HepG2 (cell line): ENCODE measurements around the gene C1QTNF12. TPM values are rescaled to one million over a fixed set of nuclear protein-coding genes. Genes with fewer than 3 reads are reported as not detected.

Experiments used
- ATAC-seq: fragments of 200-7000 bp; cut with Tn5 transposase; 3 replicates; pipeline ENCODE4 v1.9.1; 2020; ENCODE audit warnings: mild to moderate bottlenecking, moderate library complexity
- BruUV-seq: library from RNA; stranded (reverse); fragments of 400-500 nt; replicated peaks from 2 replicates; lab custom pipeline; 2021; lab: Mats Ljungman, UMichigan
- CTCF ChIA-PET: fragments of 300-600 bp; formaldehyde crosslinking; extraction: SDS; loops from one replicate; lab custom pipeline; 2021; ENCODE audit warnings: low total read pairs, inconsistent platforms, low intra/inter-chr PET ratio; lab: Yijun Ruan, JAX
- POLR2A ChIA-PET: fragments of 350-600 bp; sonication (Branson Sonifier 250); formaldehyde crosslinking; loops from one replicate; lab custom pipeline; 2020; ENCODE audit warnings: antibody characterized with exemption, inconsistent platforms; lab: Yijun Ruan, JAX
- DNase-seq: peaks from one replicate; pipeline ENCODE4 v3.0.0-alpha.2; 2015; ENCODE audit warnings: low spot score
- FAIRE-seq: peaks from 3 replicates; lab custom pipeline; 2011; peaks lifted over from hg19 to GRCh38; lab: Jason Lieb, UNC
- H2AFZ ChIP-seq: one replicate; pipeline ENCODE4 v1.6.1; 2011; ENCODE audit warnings: low read length, inconsistent platforms
- H3K27ac ChIP-seq: fragments of 300-600 bp; 3 replicates; pipeline ENCODE4 v1.8.0; 2011; ENCODE audit warnings: mixed run types, mild to moderate bottlenecking, mixed read lengths, low read length, inconsistent platforms; ENCODE audit not compliant: insufficient read depth; ENCODE audit errors: extremely low read length
- H3K27me3 ChIP-seq, 2 experiments: fragments of 200-600 bp in 1 of 2; 2 replicates in 1 of 2; 3 replicates in 1 of 2; pipeline versions ENCODE4 v1.6.0 to v1.8.0; 2011; ENCODE audit warnings: low read length in 2 of 2, mild to moderate bottlenecking in 2 of 2, moderate library complexity in 2 of 2, inconsistent platforms in 1 of 2; ENCODE audit not compliant: insufficient read depth in 2 of 2, control insufficient read depth in 1 of 2
- H3K36me3 ChIP-seq, 2 experiments: fragments of 200-600 bp in 1 of 2; replicated peaks in 1 of 2; 2 replicates in 1 of 2; 3 replicates in 1 of 2; pipeline versions ENCODE4 v1.5.1 to v1.8.0; 2011; ENCODE audit warnings: low read length in 2 of 2, inconsistent platforms in 1 of 2; ENCODE audit not compliant: insufficient read depth in 2 of 2, control insufficient read depth in 1 of 2
- H3K4me1 ChIP-seq: 2 replicates; pipeline ENCODE4 v1.5.1; 2012; ENCODE audit warnings: low read length, inconsistent platforms; ENCODE audit not compliant: insufficient read depth
- H3K4me2 ChIP-seq: 2 replicates; pipeline ENCODE4 v1.6.0; 2011; ENCODE audit warnings: low read depth, low read length, inconsistent platforms
- H3K4me3 ChIP-seq, 3 experiments: fragments of 200-600 bp in 1 of 3; sonication (generic), shearing (Covaris generic) in 1 of 3; replicated peaks in 1 of 3; 2 replicates each; pipeline ENCODE4 v1.5.1; 2011 to 2016; ENCODE audit warnings: low read length in 3 of 3, inconsistent platforms in 2 of 3, low read depth in 2 of 3, mild to moderate bottlenecking in 2 of 3, control low read depth in 1 of 3, mixed read lengths in 1 of 3; ENCODE audit not compliant: insufficient read depth in 1 of 3
- H3K79me2 ChIP-seq: one replicate; pipeline ENCODE4 v1.6.1; 2011; ENCODE audit warnings: low read length, inconsistent platforms; ENCODE audit not compliant: insufficient read depth
- H3K9ac ChIP-seq: 2 replicates; pipeline ENCODE4 v1.6.0; 2011; ENCODE audit warnings: mild to moderate bottlenecking, low read depth, low read length, inconsistent platforms; ENCODE audit not compliant: insufficient read depth
- H3K9me3 ChIP-seq: 2 replicates; pipeline ENCODE4 v1.5.1; 2012; ENCODE audit warnings: mild to moderate bottlenecking, low read length
- H4K20me1 ChIP-seq: 2 replicates; pipeline ENCODE4 v1.6.0; 2011; ENCODE audit warnings: inconsistent platforms, mild to moderate bottlenecking, low read length, moderate library complexity; ENCODE audit not compliant: insufficient read depth
- AHR ChIP-seq: IDR thresholded peaks from 2 replicates; pipeline ENCODE4 v1.6.1; 2018; ENCODE audit warnings: missing genetic modification reagents, missing compliant biosample characterization
- ERF ChIP-seq: IDR thresholded peaks from 2 replicates; pipeline ENCODE4 v1.6.1; 2018; ENCODE audit warnings: missing biosample characterization, missing genetic modification reagents
- GABPB1 ChIP-seq: IDR thresholded peaks from 2 replicates; pipeline ENCODE4 v1.6.1; 2016; ENCODE audit warnings: mild to moderate bottlenecking, missing genetic modification reagents, moderate library complexity, missing compliant biosample characterization
- NKX3-1 ChIP-seq: sonication (generic); formaldehyde crosslinking; IDR thresholded peaks from 2 replicates; pipeline ENCODE4 v1.5.0; 2020; ENCODE audit warnings: missing genetic modification reagents
- NR0B2 ChIP-seq: sonication (generic); formaldehyde crosslinking; IDR thresholded peaks from 2 replicates; pipeline ENCODE4 v1.4.0; 2020; ENCODE audit warnings: mild to moderate bottlenecking, missing genetic modification reagents
- POLR2AphosphoS2 ChIP-seq: IDR thresholded peaks from 2 replicates; pipeline ENCODE4 v1.6.1; 2011; ENCODE audit warnings: low read depth, low read length, improper control_type of control experiment
- PRPF4 ChIP-seq: fragments of 200-400 bp; formaldehyde crosslinking; IDR thresholded peaks from 2 replicates; pipeline ENCODE4 v1.6.1; 2016; ENCODE audit warnings: low read length, low read depth; ENCODE audit not compliant: poor library complexity, severe bottlenecking
- RBFOX2 ChIP-seq: fragments of 200-400 bp; formaldehyde crosslinking; IDR thresholded peaks from 2 replicates; pipeline ENCODE4 v1.6.1; 2017; ENCODE audit warnings: low read depth, mild to moderate bottlenecking, low read length
- SP140L ChIP-seq: sonication (generic); formaldehyde crosslinking; IDR thresholded peaks from 2 replicates; pipeline ENCODE4 v1.4.0; 2020; ENCODE audit warnings: missing genetic modification reagents, borderline replicate concordance
- SP5 ChIP-seq: IDR thresholded peaks from 2 replicates; pipeline ENCODE4 v1.6.1; 2016; ENCODE audit warnings: low read depth, borderline replicate concordance
- TFDP2 ChIP-seq: sonication (generic); formaldehyde crosslinking; IDR thresholded peaks from 2 replicates; pipeline ENCODE4 v1.4.0; 2020; ENCODE audit warnings: missing genetic modification reagents
- ZBTB20 ChIP-seq: sonication (generic); formaldehyde crosslinking; IDR thresholded peaks from 2 replicates; pipeline ENCODE4 v1.8.1; 2023; ENCODE audit warnings: missing genetic modification reagents, low read depth, mild to moderate bottlenecking, borderline replicate concordance
- ZBTB7B ChIP-seq: sonication (generic); formaldehyde crosslinking; IDR thresholded peaks from 2 replicates; pipeline ENCODE4 v1.4.0; 2020; ENCODE audit warnings: missing genetic modification reagents
- ZFP82 ChIP-seq: sonication (generic); formaldehyde crosslinking; IDR thresholded peaks from 2 replicates; pipeline ENCODE4 v1.5.1; 2020; ENCODE audit warnings: mild to moderate bottlenecking, missing genetic modification reagents, borderline replicate concordance
- ZNF329 ChIP-seq: sonication (generic); formaldehyde crosslinking; IDR thresholded peaks from 2 replicates; pipeline ENCODE4 v1.9.0; 2021; ENCODE audit warnings: low read depth, mild to moderate bottlenecking, missing genetic modification reagents
- ZNF451 ChIP-seq: sonication (generic); formaldehyde crosslinking; IDR thresholded peaks from 2 replicates; pipeline ENCODE4 v1.5.0; 2020; ENCODE audit warnings: mild to moderate bottlenecking, missing genetic modification reagents
- ZNF780A ChIP-seq: sonication (generic); formaldehyde crosslinking; IDR thresholded peaks from 2 replicates; pipeline ENCODE4 v1.8.0; 2022; ENCODE audit warnings: mild to moderate bottlenecking, missing genetic modification reagents, moderate library complexity
- ZNF782 ChIP-seq: sonication (generic); formaldehyde crosslinking; IDR thresholded peaks from 2 replicates; pipeline ENCODE4 v1.4.0; 2020; ENCODE audit warnings: missing genetic modification reagents, mild to moderate bottlenecking, borderline replicate concordance
- ZNF883 ChIP-seq: sonication (generic); formaldehyde crosslinking; IDR thresholded peaks from 2 replicates; pipeline ENCODE4 v1.5.1; 2020; ENCODE audit warnings: mild to moderate bottlenecking, missing genetic modification reagents; ENCODE audit errors: not compliant biosample characterization
- WGBS: methylation state at CpG from one replicate; pipeline ENCODE4 v1.1.6; 2017; ENCODE audit warnings: low lambda C conversion rate; 5-methylcytosine and 5-hydroxymethylcytosine counted together
- in situ Hi-C: cut with HindIII; loops from 2 replicates; pipeline ENCODE4 v1.10.0; 2017; ENCODE audit warnings: low pct_unique_long_range_greater_than_20kb; ENCODE audit not compliant: extremely low pct_ligation_motif_present
- intact Hi-C: fragments of 100-400 bp; cut with micrococcal nuclease; formaldehyde crosslinking; loops from one replicate; pipeline ENCODE4 v1.10.0; 2022; ENCODE audit not compliant: unreplicated experiment
- polyA plus RNA-seq, 8 experiments: library from polyadenylated mRNA; depleted of rRNA in 3 of 8; stranded (reverse) in 7 of 8; unstranded in 1 of 8; fragments of >200 nt; fragmentation: Illumina TruSeq in 4 of 8; extraction: Trizol in 4 of 8; gene quantifications; 2 replicates each; pipeline versions ENCODE4 v1.2.1 to v1.2.3, GENCODE V29; 2011 to 2016; ENCODE audit warnings: low read depth in 4 of 8, missing spikeins in 1 of 8, mixed read lengths in 1 of 8; ENCODE audit not compliant: insufficient read depth in 1 of 8
- total RNA-seq, 5 experiments: library from RNA; depleted of rRNA; stranded (reverse); fragments of >200 nt; fragmentation: Illumina TruSeq; extraction: Trizol; gene quantifications; 2 replicates each; pipeline ENCODE4 v1.2.3, GENCODE V29; 2016; ENCODE audit warnings: low read depth in 1 of 5
- TF ChIP-seq, protein P1 (sequence below): IDR thresholded peaks from 2 replicates; pipeline ENCODE4 v1.6.1; 2012; ENCODE audit warnings: inconsistent platforms
- TF ChIP-seq, protein P2 (sequence below): sonication (generic); formaldehyde crosslinking; IDR thresholded peaks from 2 replicates; pipeline ENCODE4 v1.8.0; 2022; ENCODE audit warnings: missing genetic modification reagents, low read depth, mild to moderate bottlenecking, borderline replicate concordance

Gene C1QTNF12
- total and polyA plus RNA-seq, 2 of the 13 experiments (the other 11 are each of a cell fraction or from before 2014, with no cell fraction given) = 0.18 to 0.64 TPM

- TF ChIP-seq ZFP82 (CRISPR knock-in tag) = no peak
- TF ChIP-seq RBFOX2 = 0 out of 2 replicates have a peak, but pooled peaks have one; percentile 3
- no peak for TF ChIP-seq AHR (CRISPR knock-in tag)
- TF ChIP-seq, protein P1, sequence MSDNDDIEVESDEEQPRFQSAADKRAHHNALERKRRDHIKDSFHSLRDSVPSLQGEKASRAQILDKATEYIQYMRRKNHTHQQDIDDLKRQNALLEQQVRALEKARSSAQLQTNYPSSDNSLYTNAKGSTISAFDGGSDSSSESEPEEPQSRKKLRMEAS = no peak
- peak; percentile 37 for TF ChIP-seq ZNF883
- TF ChIP-seq ZNF451 (CRISPR knock-in tag) = no peak
- TF ChIP-seq ERF (CRISPR knock-in tag) = no peak
- TF ChIP-seq PRPF4 = no peak
- TF ChIP-seq ZNF780A (CRISPR knock-in tag) = no peak
- no peak for TF ChIP-seq ZBTB7B
- 0 out of 2 replicates have a peak, but pooled peaks have one; percentile 10 for TF ChIP-seq GABPB1 (CRISPR knock-in tag)
- TF ChIP-seq, all 625 proteins: peak for 3
Measured at GRCh38 chr1:1246577-1247340, at the start of gene C1QTNF12 (continued).

DNA sequence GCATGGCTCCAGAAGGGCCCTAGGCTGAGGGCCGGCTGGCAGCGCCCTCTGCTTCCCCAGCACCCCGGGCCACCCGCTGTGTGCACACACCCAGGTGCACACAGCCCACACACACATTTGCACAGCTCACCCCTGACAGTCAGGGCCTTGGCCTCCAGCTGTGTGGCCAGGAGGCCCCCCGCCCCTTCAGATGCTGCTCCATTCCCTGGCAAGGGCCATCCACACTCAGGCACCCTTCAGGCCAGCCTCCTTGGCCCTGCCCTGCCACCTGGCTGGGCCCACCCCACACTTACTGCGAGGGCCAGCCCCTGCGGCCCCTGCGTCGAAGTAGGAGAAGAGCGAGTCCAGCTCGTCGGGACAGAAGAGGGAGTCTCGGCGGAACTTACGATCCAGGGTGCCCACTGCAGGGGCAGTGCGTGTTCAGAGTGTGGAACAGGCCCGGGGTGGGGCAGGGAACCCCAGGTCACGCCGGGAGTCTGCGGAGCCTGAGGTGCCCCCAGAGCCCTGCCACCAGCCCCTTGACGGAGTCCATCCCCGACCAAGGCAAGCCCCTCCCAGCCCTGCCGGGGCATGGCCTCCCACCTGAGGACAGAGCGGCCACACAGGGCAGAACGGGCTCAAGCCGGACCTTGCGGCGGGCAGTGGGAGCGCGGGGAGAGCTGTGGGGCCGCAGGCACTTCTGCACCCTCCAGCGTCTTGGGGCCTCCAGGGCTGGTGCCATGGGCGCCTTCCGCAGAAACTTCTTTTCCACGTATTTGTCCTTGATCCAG lies 48.8 kb upstream of the C1QTNF12 start:
- ATAC-seq (no peak), DNase-seq (no peak), FAIRE-seq (no peak)
- no peaks in the 10 kb centered on the region for H4K20me1 ChIP-seq
- H3K27me3 ChIP-seq = no peaks in the 10 kb centered on the region; a peak in 1 of 5 replicates
- BruUV-seq = no TSS peak
- WGBS = 98% methylated on average over 22 of the region's 35 CpGs
- no peak overlapping the region for H3K4me3 ChIP-seq
- ChIA-PET CTCF (no interaction called here), POLR2A (no interaction called here)
- H3K27ac ChIP-seq = no peak overlapping the region
- no peaks in the 10 kb centered on the region for H3K79me2 ChIP-seq
- H3K36me3 ChIP-seq = no peaks in the 10 kb centered on the region; a peak in 1 of 5 replicates
- intact Hi-C loops = no loop called here
- in situ Hi-C loops = no loop called here
- H3K4me1 ChIP-seq = peaks cover 4% of the 10 kb centered on the region; the same call in 1 of the 2 replicates
- H3K9ac ChIP-seq = no peak overlapping the region
- no peak overlapping the region for H2AFZ ChIP-seq
- H3K4me2 ChIP-seq = no peak overlapping the region
- H3K9me3 ChIP-seq = no peaks in the 10 kb centered on the region
- no peak for TF ChIP-seq NR0B2 (CRISPR knock-in tag)
- TF ChIP-seq ZBTB20 (CRISPR knock-in tag) = no peak
- TF ChIP-seq ZNF782 = no peak
- TF ChIP-seq NKX3-1 (CRISPR knock-in tag) = no peak
- no peak for TF ChIP-seq ZNF329 (CRISPR knock-in tag)
- TF ChIP-seq TFDP2 (CRISPR knock-in tag) = no peak
- TF ChIP-seq SP5 (CRISPR knock-in tag) = no peak
- TF ChIP-seq SP140L (CRISPR knock-in tag) = no peak
- TF ChIP-seq, protein P2, sequence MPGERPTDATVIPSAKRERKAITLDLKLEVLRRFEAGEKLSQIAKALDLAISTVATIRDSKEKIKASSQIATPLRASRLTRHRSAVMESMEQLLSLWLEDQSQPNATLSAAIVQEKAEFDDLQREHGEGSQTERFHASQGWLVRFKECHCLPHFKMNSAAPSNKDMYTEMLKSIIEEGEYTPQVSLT (CRISPR knock-in tag) = no peak
- TF ChIP-seq POLR2AphosphoS2 = no peak
